Heart left ventricle (tissue), 13 donors: ENCODE results near the gene DNAJB1.

Experiments
- POLR2A ChIP-seq, 2 donors: fragments of 450-650 bp; IDR thresholded peaks; one replicate each; pipeline ENCODE4 v1.6.1; 2017; ENCODE audit warnings: antibody characterized with exemption in 2 of 2, mild to moderate bottlenecking in 2 of 2, moderate library complexity in 2 of 2
- TF ChIP-seq, protein P1 (sequence below), 12 donors: fragments of 200-600 bp; sonication (generic) in 4 of 12; IDR thresholded peaks; one replicate each; pipeline versions ENCODE4 v1.5.0 to v1.8.0; 2018 to 2022; ENCODE audit warnings: antibody characterized with exemption in 12 of 12, mild to moderate bottlenecking in 5 of 12
- donor health status: ischemic (EF 13 %, LVEDD 7.1; RV severe dilation, severe dysfunction).
- donor health status: DM: no; HTN: yes; CAD: no.
- donor health status: DM: no; HTN: no; CAD: no.
- donor health status: ischemic (EF 25% LVEDD 6.9; RV normal size, moderate dysfunction).
- donor health status: ischemic (EF 25% LVEDD 5.7; RV mildly dilated, moderate dysfunction).
- donor health status: ischemic (EF 35%, LVEDD 5.7; RV mildly dilated, moderate dysfunction).
- donor health status: nonischemic (EF 11% LVEDD 7.7; RV severe dilation, severe dysfunction).
- donor health status: DM: yes; HTN: yes; CAD: no.
- donor health status: PGD.
- donor health status: ischemic (EF 29% LVEDD 5.4; RV normal size, mild dysfunction).
- donor health status: nonischemic (EF 23%, LVEDD 6.1; RV moderate dilation, normal function).

DNA sequence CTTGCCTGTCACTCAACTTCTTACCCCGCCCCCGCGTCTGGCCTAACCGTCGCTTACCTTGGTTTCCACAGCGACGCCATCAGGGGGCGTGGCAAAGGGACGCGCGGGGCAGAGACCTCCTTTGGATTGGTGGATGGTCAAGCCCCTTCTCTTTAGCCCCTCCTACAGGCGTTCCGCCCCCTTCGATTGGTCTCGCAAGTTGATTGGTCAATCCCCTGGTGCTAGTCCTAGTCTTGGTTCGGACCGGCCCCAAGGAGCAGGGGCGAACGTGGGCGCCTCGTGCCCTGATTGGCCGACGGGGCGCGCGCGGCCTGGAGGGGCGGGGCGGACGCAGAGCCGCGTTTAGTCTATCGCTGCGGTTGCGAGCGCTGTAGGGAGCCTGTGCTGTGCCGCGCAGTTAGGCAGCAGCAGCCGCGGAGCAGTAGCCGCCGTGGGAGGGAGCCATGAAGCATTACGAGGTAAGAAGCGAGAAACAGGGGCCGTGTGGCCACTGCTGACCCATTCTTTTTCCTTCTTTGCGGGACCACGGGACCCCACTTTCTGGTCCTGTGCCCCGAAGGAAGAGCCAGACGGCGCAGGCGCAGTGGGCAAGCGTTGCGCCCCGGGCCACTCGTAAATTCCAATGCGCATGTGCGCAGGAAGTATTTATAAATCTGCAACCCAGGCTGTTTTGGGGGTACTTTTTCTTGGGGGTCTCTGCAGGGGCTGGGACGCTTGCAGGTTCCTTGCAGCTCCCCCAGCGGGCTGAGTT lies 11.2 kb upstream of the DNAJB1 start, which contains the start of gene TECR:
- TF ChIP-seq, protein P1, sequence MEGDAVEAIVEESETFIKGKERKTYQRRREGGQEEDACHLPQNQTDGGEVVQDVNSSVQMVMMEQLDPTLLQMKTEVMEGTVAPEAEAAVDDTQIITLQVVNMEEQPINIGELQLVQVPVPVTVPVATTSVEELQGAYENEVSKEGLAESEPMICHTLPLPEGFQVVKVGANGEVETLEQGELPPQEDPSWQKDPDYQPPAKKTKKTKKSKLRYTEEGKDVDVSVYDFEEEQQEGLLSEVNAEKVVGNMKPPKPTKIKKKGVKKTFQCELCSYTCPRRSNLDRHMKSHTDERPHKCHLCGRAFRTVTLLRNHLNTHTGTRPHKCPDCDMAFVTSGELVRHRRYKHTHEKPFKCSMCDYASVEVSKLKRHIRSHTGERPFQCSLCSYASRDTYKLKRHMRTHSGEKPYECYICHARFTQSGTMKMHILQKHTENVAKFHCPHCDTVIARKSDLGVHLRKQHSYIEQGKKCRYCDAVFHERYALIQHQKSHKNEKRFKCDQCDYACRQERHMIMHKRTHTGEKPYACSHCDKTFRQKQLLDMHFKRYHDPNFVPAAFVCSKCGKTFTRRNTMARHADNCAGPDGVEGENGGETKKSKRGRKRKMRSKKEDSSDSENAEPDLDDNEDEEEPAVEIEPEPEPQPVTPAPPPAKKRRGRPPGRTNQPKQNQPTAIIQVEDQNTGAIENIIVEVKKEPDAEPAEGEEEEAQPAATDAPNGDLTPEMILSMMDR (IDR thresholded peaks at IDR 0.05) = peak in 3 of 12 donors; percentile 2 to 16 (median 13)
- peak; percentile 71 to 97 for TF ChIP-seq POLR2A (IDR thresholded peaks at IDR 0.05)
